Activated T-helper 1 cell treated with anti-CD3 and anti-CD28 coated beads, Interleukin-12 subunit alpha, Interleukin-12 subunit beta, Interleukin-2, Interleukin-4 antibody, amounts not matched to agents 30 ng/mL and 10 ng/mL and 1 ng/mL, durations not matched to agents 14 hours and 24 hours and 36 hours (primary cell): ENCODE data around the gene PRR20G. TPM values are rescaled to one million over a fixed set of nuclear protein-coding genes. Genes with fewer than 3 reads are reported as not detected.

ENCODE experiments used
- DNase-seq: peaks from one replicate; pipeline ENCODE4 v3.0.0; 2021; ENCODE audit warnings: low spot score
- H3K27ac Mint-ChIP-seq: one replicate; pipeline ENCODE4 v1.8.0; 2021; ENCODE audit warnings: mild to moderate bottlenecking, mixed read lengths
- H3K27me3 Mint-ChIP-seq: one replicate; pipeline ENCODE4 v1.8.0; 2022; ENCODE audit warnings: mild to moderate bottlenecking, moderate library complexity, mixed read lengths; ENCODE audit not compliant: insufficient read depth
- H3K36me3 Mint-ChIP-seq: one replicate; pipeline ENCODE4 v1.8.0; 2021; ENCODE audit warnings: low read depth, mixed read lengths
- H3K4me1 Mint-ChIP-seq: one replicate; pipeline ENCODE4 v1.8.0; 2021; ENCODE audit warnings: low read depth, mixed read lengths
- H3K4me3 Mint-ChIP-seq: one replicate; pipeline ENCODE4 v1.8.0; 2021; ENCODE audit warnings: mild to moderate bottlenecking, moderate library complexity, mixed read lengths
- H3K9me3 Mint-ChIP-seq: one replicate; pipeline ENCODE4 v1.8.0; 2021; ENCODE audit warnings: mixed read lengths
- intact Hi-C: fragments of 100-400 bp; cut with micrococcal nuclease; formaldehyde crosslinking; loops from one replicate; pipeline ENCODE4 v1.15.1; 2024
- total RNA-seq: library from RNA; stranded (reverse); gene quantifications from 2 replicates; pipeline ENCODE4 v1.2.3, GENCODE V29; 2022

Gene PRR20G
- not detected in 2 replicates for total RNA-seq

DNA sequence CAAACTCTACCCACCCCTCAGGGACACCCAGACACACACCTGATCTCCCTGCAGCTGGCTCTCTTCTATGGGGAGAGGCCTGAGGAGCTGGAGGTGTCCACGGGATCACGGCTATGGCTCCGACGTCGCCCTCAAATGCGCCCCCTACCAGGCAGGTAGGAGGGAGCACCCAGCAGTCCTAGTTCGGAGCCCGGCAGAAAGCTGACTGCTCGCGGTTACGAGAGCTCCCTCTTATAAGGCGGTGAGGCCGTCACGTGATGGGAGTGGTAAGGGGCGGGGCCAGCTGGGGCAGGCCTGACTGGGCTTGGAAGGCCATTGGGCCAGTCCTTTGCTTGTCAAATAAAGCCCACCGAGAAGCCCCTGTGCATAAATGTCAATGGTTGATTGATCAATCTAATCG is at the start of gene PRR20G:
Gene PRR20G, minus strand, starts transcription at position 207 of the 400 bp plus-strand sequence. CDS start 681 bp downstream, outside the sequence.
- no peaks in the 10 kb centered on the region for H3K9me3 Mint-ChIP-seq
- H3K4me1 Mint-ChIP-seq = no peaks in the 10 kb centered on the region
- no peaks in the 10 kb centered on the region for H3K36me3 Mint-ChIP-seq
- intact Hi-C loops = no loop called here
- DNase-seq = no peak
- no peaks in the 10 kb centered on the region for H3K27me3 Mint-ChIP-seq
- H3K27ac Mint-ChIP-seq = no peak within 1 kb of the TSS
- no peak within 1 kb of the TSS for H3K4me3 Mint-ChIP-seq

GRCh38 chr3:127337001-127337400 is 49.2 kb upstream of the PRR20G start:
- DNase-seq = no peak
- Mint-ChIP-seq H3K9me3 (peaks cover 18% of the 10 kb centered on the region), H3K4me3 (no peak overlapping the region), H3K4me1 (no peaks in the 10 kb centered on the region), H3K27ac (no peak overlapping the region), H3K36me3 (no peaks in the 10 kb centered on the region), H3K27me3 (peaks cover 7% of the 10 kb centered on the region)
- intact Hi-C loops = no loop called here

DNA sequence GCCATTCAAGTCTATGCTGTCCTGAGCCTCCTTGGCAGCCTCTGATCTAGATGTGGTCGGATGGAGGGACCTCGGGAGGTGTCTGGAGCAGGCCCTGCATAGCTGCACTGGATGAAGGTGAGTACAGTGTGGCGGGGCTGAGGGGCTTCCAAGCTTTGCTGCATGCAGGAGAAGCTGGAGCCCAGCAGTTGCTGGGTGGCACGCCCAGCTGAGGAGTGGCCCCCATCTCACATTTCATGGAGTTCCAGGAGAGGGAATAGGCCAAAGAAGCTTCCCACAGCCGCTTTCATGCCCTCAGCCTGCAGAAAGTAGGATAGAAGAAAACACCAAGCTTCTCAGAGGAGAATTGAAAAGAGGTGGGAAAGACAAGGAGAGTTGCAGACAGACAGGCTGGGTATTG is 48.3 kb upstream of the PRR20G start:
- Mint-ChIP-seq H3K36me3 (no peaks in the 10 kb centered on the region), H3K4me3 (no peak overlapping the region), H3K9me3 (peaks cover 22% of the 10 kb centered on the region), H3K4me1 (no peaks in the 10 kb centered on the region), H3K27ac (no peak overlapping the region), H3K27me3 (peaks cover 7% of the 10 kb centered on the region)
- intact Hi-C loops = no loop called here
- no peak for DNase-seq

DNA sequence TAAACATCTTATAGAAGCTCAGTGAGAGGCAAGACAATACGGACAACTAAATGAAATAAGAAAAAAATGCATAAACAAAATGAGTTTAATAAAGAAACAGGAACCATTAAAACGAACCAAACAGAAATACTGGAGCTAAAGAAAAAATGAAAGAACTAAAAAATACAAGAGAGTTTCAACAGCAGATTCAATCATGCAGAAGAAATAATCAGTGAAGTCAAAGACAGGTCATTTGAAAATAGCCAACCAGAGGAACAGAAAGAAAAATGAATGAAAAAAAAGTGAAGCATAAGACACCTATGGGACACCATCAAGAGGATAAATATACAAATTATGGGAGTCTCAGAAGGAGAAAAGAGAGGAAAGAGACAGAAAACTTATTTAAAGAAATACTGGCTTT is 42.5 kb upstream of the PRR20G start:
- intact Hi-C loops = no loop called here
- Mint-ChIP-seq H3K27ac (no peak overlapping the region), H3K4me1 (no peaks in the 10 kb centered on the region), H3K9me3 (peaks cover 23% of the 10 kb centered on the region), H3K27me3 (no peaks in the 10 kb centered on the region), H3K4me3 (no peak overlapping the region), H3K36me3 (no peaks in the 10 kb centered on the region)
- no peak for DNase-seq

DNA sequence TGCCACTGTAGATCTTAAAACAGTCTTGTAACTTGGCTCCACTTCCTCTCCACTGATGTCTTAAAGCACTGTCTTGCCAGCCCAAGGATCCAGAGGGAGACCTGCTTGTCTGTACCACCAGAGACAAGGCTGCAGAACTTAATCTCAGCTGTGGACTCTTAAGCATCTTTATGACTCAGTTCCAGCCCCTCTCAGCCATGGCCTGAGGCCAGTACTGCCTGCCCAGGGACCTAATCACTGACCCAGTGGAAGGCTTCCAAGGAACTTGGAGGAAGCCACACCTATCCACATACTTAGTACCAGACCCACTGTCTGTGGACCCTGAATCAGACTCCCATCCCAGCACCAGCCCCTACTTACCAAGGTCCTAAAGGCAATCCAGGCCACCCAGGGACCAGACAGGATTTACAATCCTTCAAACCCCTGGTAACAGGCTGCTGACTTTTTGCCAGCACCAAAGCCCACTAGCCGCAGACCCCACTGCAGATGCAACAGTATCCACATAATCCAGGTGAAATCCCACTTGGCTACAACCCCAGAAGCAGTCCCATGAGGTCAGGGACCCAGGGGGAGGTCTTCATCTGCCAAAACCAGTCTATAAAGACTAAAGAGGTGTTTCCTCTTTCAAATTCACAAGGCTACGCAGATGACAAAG is 41.9 kb upstream of the PRR20G start:
- H3K27ac Mint-ChIP-seq = no peak overlapping the region
- no peaks in the 10 kb centered on the region for H3K4me1 Mint-ChIP-seq
- intact Hi-C loops = no loop called here
- no peak overlapping the region for H3K4me3 Mint-ChIP-seq
- H3K36me3 Mint-ChIP-seq = no peaks in the 10 kb centered on the region
- DNase-seq = no peak
- no peaks in the 10 kb centered on the region for H3K27me3 Mint-ChIP-seq
- peaks cover 23% of the 10 kb centered on the region for H3K9me3 Mint-ChIP-seq

GRCh38 chr3:127328421-127328820 is 40.6 kb upstream of the PRR20G start:
- intact Hi-C loops = no loop called here
- no peak overlapping the region for H3K27ac Mint-ChIP-seq
- no peaks in the 10 kb centered on the region for H3K27me3 Mint-ChIP-seq
- H3K36me3 Mint-ChIP-seq = no peaks in the 10 kb centered on the region
- peaks cover 23% of the 10 kb centered on the region for H3K9me3 Mint-ChIP-seq
- no peaks in the 10 kb centered on the region for H3K4me1 Mint-ChIP-seq
- no peak overlapping the region for H3K4me3 Mint-ChIP-seq
- DNase-seq = no peak

GRCh38 chr3:127326341-127326740 is 38.5 kb upstream of the PRR20G start:
- Mint-ChIP-seq H3K36me3 (no peaks in the 10 kb centered on the region), H3K27ac (no peak overlapping the region), H3K27me3 (no peaks in the 10 kb centered on the region), H3K4me1 (no peaks in the 10 kb centered on the region), H3K9me3 (peaks cover 11% of the 10 kb centered on the region), H3K4me3 (no peak overlapping the region)
- intact Hi-C loops = no loop called here
- DNase-seq = no peak

DNA sequence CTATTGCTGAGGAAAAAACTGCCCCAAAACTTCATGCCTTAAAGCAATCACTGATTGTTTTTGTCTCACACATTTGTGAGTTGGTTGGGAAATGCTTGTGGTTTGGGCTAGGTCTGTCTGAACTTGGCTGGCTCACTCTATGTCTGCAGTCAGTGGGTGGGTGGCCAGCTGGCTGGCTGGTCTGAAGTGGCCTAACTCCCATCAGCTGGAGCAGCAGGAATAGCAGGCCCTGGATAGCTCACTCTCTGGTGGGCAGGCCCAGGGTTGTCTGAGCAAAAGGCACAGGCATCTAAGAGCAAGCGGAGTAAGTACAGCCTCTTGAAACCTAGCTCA is 37.7 kb upstream of the PRR20G start:
- intact Hi-C loops = no loop called here
- Mint-ChIP-seq H3K4me1 (no peaks in the 10 kb centered on the region), H3K9me3 (peaks cover 6% of the 10 kb centered on the region), H3K4me3 (no peak overlapping the region), H3K36me3 (no peaks in the 10 kb centered on the region), H3K27ac (no peak overlapping the region), H3K27me3 (no peaks in the 10 kb centered on the region)
- DNase-seq = no peak

- H3K4me3 Mint-ChIP-seq = no peak overlapping the region
- H3K4me1 Mint-ChIP-seq = no peaks in the 10 kb centered on the region
- H3K27ac Mint-ChIP-seq = no peak overlapping the region
- DNase-seq = no peak
- H3K27me3 Mint-ChIP-seq = no peaks in the 10 kb centered on the region
- peaks cover 1% of the 10 kb centered on the region for H3K9me3 Mint-ChIP-seq
- H3K36me3 Mint-ChIP-seq = no peaks in the 10 kb centered on the region
- intact Hi-C loops = no loop called here
Observed at GRCh38 chr3:127324913-127325628, 37.2 kb upstream of the PRR20G start.

GRCh38 chr3:127324076-127324475 is 36.2 kb upstream of the PRR20G start:
- intact Hi-C loops = no loop called here
- no peaks in the 10 kb centered on the region for H3K27me3 Mint-ChIP-seq
- DNase-seq = no peak
- no peaks in the 10 kb centered on the region for H3K9me3 Mint-ChIP-seq
- H3K36me3 Mint-ChIP-seq = no peaks in the 10 kb centered on the region
- no peaks in the 10 kb centered on the region for H3K4me1 Mint-ChIP-seq
- no peak overlapping the region for H3K27ac Mint-ChIP-seq
- no peak overlapping the region for H3K4me3 Mint-ChIP-seq

DNA sequence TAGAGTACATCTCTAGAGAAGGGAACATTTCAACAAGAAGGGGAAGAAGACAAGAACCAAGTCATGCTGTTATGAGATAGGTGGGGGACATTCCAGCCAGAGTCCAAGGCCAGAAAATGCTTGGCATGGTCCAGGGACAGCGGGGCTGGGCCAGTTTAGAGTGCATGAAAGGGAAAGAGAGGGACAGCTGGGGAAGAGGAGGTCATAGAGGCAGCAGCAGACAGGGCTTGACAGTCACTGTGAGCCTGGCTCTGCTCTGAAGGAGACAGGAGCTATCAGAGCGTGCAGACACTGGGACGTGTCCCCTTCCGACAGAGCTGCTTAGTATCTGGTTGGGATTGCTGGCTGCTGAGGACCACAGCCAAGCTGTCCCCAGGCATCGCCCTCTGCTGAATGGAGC is 35.7 kb upstream of the PRR20G start:
- Mint-ChIP-seq H3K9me3 (no peaks in the 10 kb centered on the region), H3K36me3 (no peaks in the 10 kb centered on the region), H3K4me1 (no peaks in the 10 kb centered on the region), H3K4me3 (no peak overlapping the region), H3K27ac (no peak overlapping the region), H3K27me3 (no peaks in the 10 kb centered on the region)
- no peak for DNase-seq
- intact Hi-C loops = no loop called here

DNA sequence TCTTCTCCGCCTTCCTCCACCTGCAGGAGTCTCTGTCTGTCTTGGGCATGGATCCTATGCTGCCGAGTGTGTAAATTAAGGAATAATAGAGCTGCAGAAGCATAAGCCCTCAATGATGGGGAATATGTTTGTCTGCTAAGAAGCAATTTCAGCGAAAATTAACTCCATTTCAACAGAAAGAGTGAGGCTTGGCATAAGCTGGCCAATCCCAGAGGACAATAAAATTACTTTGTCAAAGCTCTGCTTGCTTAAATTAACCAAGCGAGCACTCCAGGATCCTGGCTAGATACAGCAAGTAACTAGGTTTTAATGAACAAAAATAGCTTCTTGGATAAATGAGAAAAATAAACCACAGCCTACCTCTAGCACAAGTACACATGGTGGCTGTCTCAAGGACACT is 33.5 kb upstream of the PRR20G start:
- Mint-ChIP-seq H3K4me3 (no peak overlapping the region), H3K27ac (no peak overlapping the region), H3K27me3 (no peaks in the 10 kb centered on the region), H3K36me3 (no peaks in the 10 kb centered on the region), H3K9me3 (no peaks in the 10 kb centered on the region), H3K4me1 (no peaks in the 10 kb centered on the region)
- intact Hi-C loops = no loop called here
- no peak for DNase-seq

DNA sequence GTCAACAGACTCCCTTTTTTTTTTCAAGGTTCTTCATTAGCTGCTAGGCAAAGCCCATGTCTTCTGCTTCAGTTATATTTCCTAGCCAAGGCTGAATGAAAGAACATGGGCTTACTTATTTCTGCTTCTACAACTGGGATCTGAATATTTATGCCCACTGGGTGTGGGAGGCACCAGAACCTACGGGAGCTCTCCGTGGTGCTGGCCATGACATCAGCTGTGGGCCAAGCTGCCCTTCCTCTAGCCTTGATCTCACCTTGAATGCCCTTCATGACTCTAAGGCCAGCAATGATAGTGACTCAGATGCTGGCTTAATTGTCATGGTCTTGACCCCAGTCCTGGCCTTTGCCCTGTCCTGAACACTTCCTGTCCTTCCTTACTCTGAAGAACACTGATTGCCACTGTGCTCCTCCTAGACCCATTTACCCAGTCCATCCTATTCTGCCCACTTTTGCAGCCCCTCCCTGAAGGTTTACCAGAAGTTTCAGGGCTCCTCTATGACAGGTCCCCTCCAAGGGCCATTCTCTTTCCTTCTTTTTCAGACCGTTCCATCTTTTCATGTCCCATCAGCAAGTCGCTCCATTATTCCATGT is 32.8 kb upstream of the PRR20G start:
- DNase-seq = no peak
- no peaks in the 10 kb centered on the region for H3K4me1 Mint-ChIP-seq
- no peaks in the 10 kb centered on the region for H3K36me3 Mint-ChIP-seq
- no peaks in the 10 kb centered on the region for H3K27me3 Mint-ChIP-seq
- intact Hi-C loops = no loop called here
- no peaks in the 10 kb centered on the region for H3K9me3 Mint-ChIP-seq
- H3K4me3 Mint-ChIP-seq = no peak overlapping the region
- no peak overlapping the region for H3K27ac Mint-ChIP-seq
